CD4-positive, alpha-beta T cell treated with Interleukin-12 subunit alpha and Interleukin-12 subunit beta, for 1 hour (primary cell): ENCODE data around the gene IQGAP2.

Source experiments
- DNase-seq: peaks from one replicate; pipeline ENCODE4 v3.0.0-alpha.2; 2020

Gene IQGAP2

GRCh38 chr5:76693141-76693540 lies 290.1 kb downstream of the IQGAP2 start:
- DNase-seq = no peak

- no peak for DNase-seq
Observed at GRCh38 chr5:76694317-76694716, 291.2 kb downstream of the IQGAP2 start.

GRCh38 chr5:76695346-76695745 lies 292.3 kb downstream of the IQGAP2 start:
- DNase-seq = no peak

GRCh38 chr5:76696251-76696650 lies 293.2 kb downstream of the IQGAP2 start:
- no peak for DNase-seq

GRCh38 chr5:76697670-76698069 lies 294.6 kb downstream of the IQGAP2 start:
- DNase-seq = no peak

GRCh38 chr5:76700571-76700970 lies 297.5 kb downstream of the IQGAP2 start:
- no peak for DNase-seq

GRCh38 chr5:76701298-76701697 lies 298.2 kb downstream of the IQGAP2 start:
- no peak for DNase-seq

- DNase-seq = no peak
Observed at GRCh38 chr5:76703707-76704106, 300.6 kb downstream of the IQGAP2 start.

GRCh38 chr5:76704131-76704663 lies 301.1 kb downstream of the IQGAP2 start:
- no peak for DNase-seq

- no peak for DNase-seq
Observed at GRCh38 chr5:76705574-76705973, 302.5 kb downstream of the IQGAP2 start.

GRCh38 chr5:76709762-76710161 lies 306.7 kb downstream of the IQGAP2 start:
- no peak for DNase-seq

GRCh38 chr5:76710991-76711390 lies 307.9 kb downstream of the IQGAP2 start:
- no peak for DNase-seq

GRCh38 chr5:76714751-76715485 lies 311.8 kb downstream of the IQGAP2 start:
- DNase-seq = no peak

GRCh38 chr5:76715486-76715735 lies 312.3 kb downstream of the IQGAP2 start:
- DNase-seq = peak; percentile 13

GRCh38 chr5:76715736-76716455 lies 312.8 kb downstream of the IQGAP2 start, which contains the start of gene F2R:
F2R (plus strand) TSS chr5:76716126; CDS start chr5:76716308, 182 bp downstream.
- DNase-seq = peak; percentile 68

- DNase-seq = no peak
Observed at GRCh38 chr5:76716456-76717157, 313.5 kb downstream of the IQGAP2 start.

- no peak for DNase-seq
Observed at GRCh38 chr5:76717222-76718083, 314.4 kb downstream of the IQGAP2 start.

- DNase-seq = no peak
Observed at GRCh38 chr5:76718381-76718832, 315.3 kb downstream of the IQGAP2 start.

- no peak for DNase-seq
Observed at GRCh38 chr5:76718880-76719279, 315.8 kb downstream of the IQGAP2 start.

- DNase-seq = no peak
Observed at GRCh38 chr5:76720988-76721569, 318.0 kb downstream of the IQGAP2 start.

GRCh38 chr5:76723266-76723665 lies 320.2 kb downstream of the IQGAP2 start:
- DNase-seq = no peak

GRCh38 chr5:76723906-76724305 lies 320.8 kb downstream of the IQGAP2 start:
- DNase-seq = no peak
